ENCODE results near the gene BAX.

DNA sequence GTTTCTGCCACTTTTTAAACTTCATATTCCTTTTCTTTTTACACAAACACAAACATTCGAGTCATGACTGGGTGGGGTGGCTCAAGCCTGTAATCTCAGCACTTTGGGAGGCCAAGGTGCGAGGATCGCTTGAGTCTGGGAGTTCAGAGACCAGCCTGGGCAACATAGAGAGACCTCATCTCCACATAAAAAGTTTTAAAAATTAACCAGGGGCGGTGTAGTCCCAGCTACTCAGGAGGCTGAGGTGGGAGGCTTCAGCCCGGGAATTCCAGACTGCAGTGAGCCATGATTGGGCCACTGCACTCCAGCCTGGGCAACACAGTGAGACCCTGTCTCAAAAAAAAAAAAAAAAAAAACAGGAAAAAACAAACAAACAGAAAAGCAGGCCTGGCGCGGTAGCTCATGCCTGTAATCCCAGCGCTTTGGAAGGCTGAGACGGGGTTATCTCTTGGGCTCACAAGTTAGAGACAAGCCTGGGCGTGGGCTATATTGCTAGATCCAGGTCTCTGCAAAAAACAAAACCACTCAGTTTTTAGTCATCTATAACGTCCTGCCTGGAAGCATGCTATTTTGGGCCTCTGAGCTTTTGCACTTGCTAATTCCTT is 583 bp upstream of the BAX start:
- TF ChIP-seq, protein P1, sequence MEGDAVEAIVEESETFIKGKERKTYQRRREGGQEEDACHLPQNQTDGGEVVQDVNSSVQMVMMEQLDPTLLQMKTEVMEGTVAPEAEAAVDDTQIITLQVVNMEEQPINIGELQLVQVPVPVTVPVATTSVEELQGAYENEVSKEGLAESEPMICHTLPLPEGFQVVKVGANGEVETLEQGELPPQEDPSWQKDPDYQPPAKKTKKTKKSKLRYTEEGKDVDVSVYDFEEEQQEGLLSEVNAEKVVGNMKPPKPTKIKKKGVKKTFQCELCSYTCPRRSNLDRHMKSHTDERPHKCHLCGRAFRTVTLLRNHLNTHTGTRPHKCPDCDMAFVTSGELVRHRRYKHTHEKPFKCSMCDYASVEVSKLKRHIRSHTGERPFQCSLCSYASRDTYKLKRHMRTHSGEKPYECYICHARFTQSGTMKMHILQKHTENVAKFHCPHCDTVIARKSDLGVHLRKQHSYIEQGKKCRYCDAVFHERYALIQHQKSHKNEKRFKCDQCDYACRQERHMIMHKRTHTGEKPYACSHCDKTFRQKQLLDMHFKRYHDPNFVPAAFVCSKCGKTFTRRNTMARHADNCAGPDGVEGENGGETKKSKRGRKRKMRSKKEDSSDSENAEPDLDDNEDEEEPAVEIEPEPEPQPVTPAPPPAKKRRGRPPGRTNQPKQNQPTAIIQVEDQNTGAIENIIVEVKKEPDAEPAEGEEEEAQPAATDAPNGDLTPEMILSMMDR (IDR thresholded peaks at IDR 0.05) = no peak
- no peak for TF ChIP-seq POLR2A (IDR thresholded peaks at IDR 0.05)

All from body of pancreas (tissue), 4 donors.